ENCODE results near the gene PCMTD2.
"Not testable (repeated sequence)": the region's sequence is repeated elsewhere in the genome, so short reads cannot be mapped to it uniquely, and the experiment has no call there.

The PCMTD2 gene

DNA sequence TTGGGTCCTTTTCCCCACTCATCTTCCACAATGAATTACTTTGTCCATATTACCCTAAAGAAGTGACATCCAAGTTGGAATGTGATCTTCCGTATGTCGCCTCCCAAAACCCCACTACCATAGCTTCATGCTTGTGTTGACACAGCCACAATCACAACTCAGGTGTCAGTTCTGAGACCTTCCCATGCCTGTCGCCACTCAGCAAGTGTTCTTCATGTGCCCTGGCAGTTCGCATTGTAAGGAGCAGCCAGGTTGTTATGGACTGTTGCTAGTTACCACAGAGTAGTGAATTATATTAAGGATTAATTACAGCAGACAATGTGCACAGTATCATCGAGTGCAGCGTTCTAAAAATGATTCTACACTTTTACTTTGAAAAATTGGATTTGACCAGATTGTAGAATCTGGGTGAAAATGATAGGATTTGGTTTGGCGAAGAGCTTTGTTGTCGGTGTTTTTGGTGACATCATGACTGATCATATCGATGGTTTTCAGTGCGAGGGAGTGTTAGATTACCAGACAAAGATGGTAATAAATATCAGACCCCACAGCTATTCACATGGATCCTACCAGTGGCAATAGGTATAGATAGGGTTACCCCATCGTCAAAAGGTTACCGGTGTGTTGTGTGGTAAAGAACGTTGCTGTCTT lies 1.7 kb downstream of the PCMTD2 start:
- DNase-seq: no peak

GRCh38 chr20:64258071-64258823 lies 2.7 kb downstream of the PCMTD2 start:
- DNase-seq: no peak

DNA sequence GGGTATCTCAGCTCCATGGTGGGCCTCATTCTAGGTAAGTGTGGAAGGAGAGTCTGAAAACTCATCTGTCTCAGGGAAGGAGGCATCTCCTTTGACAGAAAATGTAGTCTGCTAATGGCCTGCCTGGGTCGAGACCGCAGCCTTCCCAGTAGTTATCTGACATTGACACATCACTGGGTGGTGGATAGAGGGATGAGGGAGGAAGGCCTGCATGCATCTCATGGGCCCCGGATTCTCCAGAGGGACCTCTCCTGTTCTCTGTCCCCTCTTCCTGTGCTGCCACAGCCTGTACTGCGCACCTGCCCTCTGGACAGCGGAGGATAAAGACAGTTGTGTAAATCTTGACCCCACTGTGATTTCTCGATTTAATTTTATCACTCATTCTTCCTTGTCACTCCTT lies 4.7 kb downstream of the PCMTD2 start:
- no peak for DNase-seq

DNA sequence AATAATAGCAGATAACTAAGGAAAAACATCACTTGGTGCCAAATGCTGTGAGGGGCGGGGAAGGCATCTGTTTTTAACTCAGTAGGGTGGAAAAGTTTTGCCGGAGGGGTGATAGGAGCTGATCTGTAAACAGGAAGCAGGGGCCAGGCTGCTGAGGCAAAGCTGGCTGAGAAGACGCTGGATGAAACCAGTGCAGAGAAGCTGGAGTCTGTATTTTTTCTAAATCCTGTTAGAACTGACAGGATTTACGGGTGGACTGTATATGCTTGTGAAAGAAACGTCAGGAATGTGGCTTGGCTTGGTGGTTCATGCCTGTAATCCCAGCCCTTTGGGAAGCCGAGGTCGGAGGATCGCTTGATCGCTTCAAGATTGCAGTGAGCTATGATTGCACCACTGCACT lies 5.6 kb downstream of the PCMTD2 start:
- peak in 1 of 5 experiments; percentile 32 for DNase-seq

- no peak for DNase-seq
Measured at GRCh38 chr20:64264091-64264490, 8.5 kb downstream of the PCMTD2 start.

DNA sequence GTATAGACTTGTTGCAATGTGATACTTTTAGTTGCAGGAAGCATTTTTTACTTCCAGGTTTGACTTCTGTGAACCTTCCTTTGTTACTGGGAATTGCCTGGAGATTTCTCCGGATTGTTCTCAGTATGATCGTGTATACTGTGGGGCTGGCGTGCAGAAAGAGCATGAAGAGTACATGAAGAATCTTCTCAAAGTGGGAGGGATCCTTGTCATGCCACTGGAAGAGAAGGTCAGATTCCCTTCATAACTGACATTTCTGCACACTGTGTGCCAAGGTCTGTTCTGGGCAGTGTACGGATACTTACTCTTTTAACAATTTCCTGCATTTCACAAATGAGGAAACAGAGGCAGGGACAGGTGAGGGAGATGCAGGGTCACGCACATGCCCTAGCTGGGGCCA lies 9.7 kb downstream of the PCMTD2 start:
- no peak for DNase-seq

- DNase-seq: no peak
Measured at GRCh38 chr20:64266988-64267387, 11.4 kb downstream of the PCMTD2 start.

DNA sequence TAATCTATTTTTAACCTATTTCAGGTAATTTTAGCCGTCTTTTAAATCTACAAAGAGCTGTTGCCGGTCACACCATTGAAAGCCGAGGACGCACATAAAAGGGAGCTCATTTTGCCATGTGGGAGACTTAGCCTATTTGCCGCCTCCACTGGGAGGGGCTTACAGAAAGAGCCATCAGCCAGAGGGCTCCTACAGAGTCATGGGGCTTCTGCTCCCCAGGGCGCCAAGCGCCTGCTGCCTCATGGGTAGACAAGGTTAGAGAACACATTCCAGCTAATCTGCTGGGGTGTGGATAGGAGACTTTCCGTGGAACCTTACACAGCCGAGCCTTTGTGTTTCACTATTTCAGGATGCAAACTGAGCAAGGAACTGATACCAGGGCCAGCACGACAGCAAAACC lies 12.6 kb downstream of the PCMTD2 start:
- no peak for DNase-seq

DNA sequence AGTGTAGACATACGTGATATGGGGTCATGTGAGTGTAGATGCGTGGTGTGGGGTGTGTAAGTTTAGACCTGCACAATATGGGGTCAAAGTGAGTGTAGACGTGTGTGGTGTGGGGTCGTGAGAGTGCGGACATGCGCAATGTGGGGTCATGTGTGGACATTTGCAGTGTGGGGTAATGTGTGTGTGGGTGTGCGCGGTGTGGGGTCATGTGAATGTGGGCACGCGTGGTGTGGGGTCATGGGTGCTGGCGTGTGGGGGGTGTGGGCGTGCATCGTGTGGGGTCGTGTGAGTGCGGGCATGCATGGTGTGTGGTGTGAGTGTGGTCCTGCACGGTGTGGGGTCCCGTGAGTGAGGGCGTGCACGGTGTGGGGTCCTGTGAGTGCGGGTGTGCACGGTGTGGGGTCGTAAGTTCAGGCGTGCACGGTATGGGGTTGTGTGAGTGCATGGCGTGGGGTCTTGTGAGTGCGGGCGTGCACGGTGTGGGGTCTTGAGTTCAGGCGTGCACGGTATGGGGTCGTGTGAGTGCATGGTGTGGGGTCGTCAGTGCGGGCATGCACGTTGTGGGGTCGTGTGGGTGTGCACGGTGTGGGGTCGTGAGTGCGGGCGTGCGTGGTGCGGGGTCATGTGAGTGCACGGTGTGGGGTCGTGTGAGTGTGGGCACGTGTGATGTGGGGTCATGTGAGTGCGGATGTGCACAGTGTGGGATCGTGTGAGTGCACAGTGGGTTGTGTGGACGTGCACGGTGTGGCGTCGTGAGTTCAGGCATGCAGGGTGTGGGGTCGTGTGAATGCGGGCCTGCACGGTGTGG lies 14.3 kb downstream of the PCMTD2 start:
- DNase-seq: no peak

GRCh38 chr20:64271636-64272035 lies 16.1 kb downstream of the PCMTD2 start:
- no peak for DNase-seq

DNA sequence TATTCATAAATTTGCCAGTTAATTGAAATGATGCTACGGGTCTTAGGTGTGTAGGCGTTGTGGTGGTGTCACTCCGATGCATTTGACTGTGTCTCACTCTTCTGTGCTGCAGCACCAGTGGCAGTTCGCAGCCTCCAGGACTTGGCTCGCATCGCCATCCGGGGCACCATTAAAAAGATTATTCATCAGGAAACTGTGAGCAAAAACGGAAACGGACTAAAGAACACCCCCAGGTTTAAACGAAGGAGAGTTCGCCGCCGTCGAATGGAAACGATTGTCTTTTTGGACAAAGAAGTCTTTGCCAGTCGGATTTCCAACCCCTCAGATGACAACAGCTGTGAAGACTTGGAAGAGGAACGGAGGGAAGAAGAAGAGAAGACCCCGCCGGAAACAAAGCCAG lies 17.6 kb downstream of the PCMTD2 start:
- no peak for DNase-seq

DNA sequence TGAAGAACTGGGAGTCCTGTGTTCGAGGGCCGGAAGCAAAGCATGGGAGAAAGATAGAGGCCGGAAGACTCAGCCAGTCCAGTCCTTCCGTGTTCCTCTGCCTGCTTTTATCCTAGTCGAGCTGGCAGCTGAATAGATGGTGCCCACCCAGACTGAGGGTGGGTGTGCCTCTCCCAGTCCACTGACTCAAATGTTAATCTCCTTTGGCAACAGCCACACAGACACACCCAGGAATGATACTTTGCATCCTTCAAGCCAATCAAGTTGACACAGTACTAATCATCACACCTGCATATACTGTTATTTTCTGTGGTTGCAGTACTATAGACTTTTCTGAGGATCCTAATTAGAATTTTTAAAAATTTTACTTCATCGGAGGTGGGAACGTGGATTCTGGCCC lies 21.3 kb downstream of the PCMTD2 start:
- DNase-seq: no peak

- DNase-seq: no peak
Measured at GRCh38 chr20:64277571-64278316, 22.2 kb downstream of the PCMTD2 start.

- DNase-seq: no peak
Measured at GRCh38 chr20:64278317-64278681, 22.8 kb downstream of the PCMTD2 start.

DNA sequence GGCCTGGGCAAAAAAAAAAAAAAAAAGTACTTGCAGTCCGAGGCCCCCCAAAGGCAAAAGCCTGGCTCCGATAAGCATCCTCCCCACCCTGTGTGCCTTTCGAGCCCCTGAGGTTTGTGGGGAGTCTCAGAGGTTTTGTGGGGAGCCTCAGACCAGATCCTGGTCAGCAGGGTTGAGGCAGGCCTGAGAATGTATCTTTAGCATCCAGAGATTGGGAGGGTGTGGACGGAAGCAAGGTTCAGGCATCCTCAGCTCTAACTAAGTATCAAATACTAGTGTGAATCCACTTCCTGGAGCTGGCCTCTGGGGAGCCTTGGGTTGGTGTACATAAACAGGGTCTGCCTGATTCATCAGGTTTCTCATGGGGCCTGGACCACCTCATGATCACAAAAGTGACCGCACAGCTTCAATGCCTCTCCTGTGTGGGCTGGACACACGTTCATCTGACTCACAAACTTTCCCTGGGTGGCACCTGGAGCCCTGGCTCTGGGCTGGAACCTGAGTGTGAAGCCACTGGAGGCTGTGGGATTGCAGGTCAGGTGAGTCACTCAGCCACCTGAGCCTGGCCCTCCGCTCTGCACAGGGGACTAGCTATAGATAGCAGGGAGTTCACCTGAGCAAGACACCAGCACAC lies 24.4 kb downstream of the PCMTD2 start:
- no peak for DNase-seq

- no peak for DNase-seq
Measured at GRCh38 chr20:64280460-64280843, 24.9 kb downstream of the PCMTD2 start.

DNA sequence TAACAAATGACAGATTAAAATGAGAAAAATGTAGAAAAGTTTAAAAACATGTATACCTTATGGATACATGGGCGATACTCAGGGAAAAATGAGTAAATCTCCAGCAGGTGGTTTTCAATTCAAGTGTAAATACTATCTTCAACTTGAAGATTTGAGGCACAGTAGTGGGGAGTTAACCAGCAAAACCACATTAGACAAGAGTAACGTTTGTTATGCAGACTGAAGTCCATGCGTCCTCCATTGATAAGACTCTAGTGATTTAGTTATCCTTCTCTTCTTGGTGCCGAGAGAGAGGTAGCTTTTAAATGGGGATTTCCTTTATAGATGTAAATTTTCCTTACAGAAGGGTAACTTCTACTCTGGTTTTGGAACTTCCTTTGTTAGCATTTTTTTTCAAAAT lies 28.1 kb downstream of the PCMTD2 start:
- DNase-seq: no peak

GRCh38 chr20:64285579-64286446 lies 30.3 kb downstream of the PCMTD2 start:
- peak; percentile 45 to 89 (median 71) for DNase-seq

DNA sequence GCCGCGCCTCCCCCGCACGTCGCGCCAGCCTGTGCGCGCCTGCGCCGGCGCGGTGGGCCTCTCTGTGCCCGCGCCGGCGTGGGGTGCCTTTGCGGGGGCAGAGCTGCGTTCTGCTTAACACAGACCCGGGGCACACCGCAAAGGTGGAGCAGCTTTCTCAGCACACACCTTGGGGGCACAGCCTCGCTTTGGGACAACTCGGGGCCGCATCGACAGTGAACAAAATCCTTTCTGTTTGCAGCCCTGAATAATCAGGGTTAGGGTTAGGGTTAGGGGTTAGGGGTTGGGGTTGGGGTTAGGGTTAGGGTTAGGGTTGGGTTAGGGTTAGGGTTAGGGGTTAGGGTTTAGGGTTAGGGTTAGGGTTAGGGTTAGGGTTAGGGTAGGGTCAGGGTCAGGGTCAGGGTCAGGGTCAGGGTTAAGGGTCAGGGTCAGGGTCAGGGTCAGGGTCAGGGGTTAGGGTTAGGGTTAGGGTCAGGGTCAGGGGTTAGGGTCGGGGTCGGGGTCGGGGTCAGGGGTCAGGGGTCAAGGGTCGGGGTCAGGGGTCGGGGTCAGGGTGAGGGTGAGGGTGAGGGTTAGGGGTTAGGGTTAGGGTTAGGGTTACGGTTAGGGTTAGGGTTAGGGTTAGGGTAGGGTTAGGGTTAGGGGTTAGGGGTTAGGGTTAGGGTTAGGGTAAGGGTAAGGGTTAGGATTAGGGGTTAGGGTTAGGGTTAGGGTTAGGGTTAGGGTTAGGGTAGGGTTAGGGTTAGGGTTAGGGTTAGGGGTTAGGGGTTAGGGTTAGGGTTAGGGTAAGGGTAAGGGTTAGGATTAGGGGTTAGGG lies 31.1 kb downstream of the PCMTD2 start:
- DNase-seq: peak in 2 of 5 experiments; percentile 14 to 25

DNA sequence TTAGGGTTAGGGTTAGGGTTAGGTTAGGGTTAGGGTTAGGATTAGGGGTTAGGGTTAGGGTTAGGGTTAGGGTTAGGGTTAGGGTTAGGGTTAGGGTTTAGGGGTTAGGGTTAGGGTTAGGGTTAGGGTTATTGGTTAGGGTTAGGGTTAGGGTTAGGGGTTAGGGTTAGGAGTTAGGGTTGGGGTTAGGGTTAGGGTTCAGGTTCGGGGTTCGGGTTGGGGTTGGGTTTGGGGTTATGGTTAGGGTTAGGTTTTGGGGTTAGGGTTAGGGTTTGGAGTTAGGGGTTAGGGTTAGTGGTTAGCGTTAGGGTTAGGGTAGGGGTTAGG lies 31.7 kb downstream of the PCMTD2 start:
- DNase-seq: not testable (repeated sequence)

DNA sequence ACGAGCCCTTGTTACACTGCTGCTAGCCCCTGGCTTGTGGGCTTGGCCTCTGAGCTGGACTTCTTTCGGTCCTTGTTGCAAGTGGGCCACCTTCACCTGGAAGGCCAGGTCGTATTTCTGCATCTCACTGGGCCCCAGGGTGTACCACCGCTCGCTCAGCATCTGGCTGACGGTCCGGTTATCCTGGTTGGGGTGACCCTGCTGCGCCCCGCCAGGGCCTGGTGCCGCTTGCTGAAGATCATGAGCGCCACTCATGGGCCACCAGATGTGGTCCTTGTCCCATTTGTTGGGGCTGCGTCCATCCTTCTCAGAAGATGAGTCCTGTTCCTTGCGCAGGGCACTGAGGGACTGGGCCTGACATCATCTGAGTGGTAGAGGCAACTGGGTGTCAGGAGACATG lies 36.6 kb downstream of the PCMTD2 start:
- DNase-seq: not testable (repeated sequence)

Measured in T-helper 2 cell (primary cell).